Skeletal muscle tissue (tissue), 4 donors: ENCODE data around the gene BRIP1. TPM values are rescaled to one million over a fixed set of nuclear protein-coding genes. Genes with fewer than 3 reads are reported as not detected.

Source experiments
- H3K27ac ChIP-seq: one replicate; pipeline ENCODE4 v1.7.0; 2013; ENCODE audit warnings: mild to moderate bottlenecking, low read depth, low read length, inconsistent platforms
- H3K27me3 ChIP-seq, 3 donors: one replicate each; pipeline ENCODE4 v1.7.0; 2013; ENCODE audit warnings: low read length in 3 of 3; ENCODE audit not compliant: control insufficient read depth in 3 of 3, insufficient read depth in 3 of 3
- H3K36me3 ChIP-seq, 3 donors: one replicate each; pipeline ENCODE4 v1.7.0; 2013; ENCODE audit warnings: low read length in 3 of 3; ENCODE audit not compliant: control insufficient read depth in 3 of 3, insufficient read depth in 3 of 3
- H3K4me1 ChIP-seq, 3 donors: one replicate each; pipeline ENCODE4 v1.7.0; 2013; ENCODE audit warnings: low read length in 3 of 3, mild to moderate bottlenecking in 3 of 3; ENCODE audit not compliant: control insufficient read depth in 3 of 3, insufficient read depth in 3 of 3
- H3K4me3 ChIP-seq, 3 donors: one replicate each; pipeline ENCODE4 v1.7.0; 2013; ENCODE audit warnings: low read length in 3 of 3
- H3K9ac ChIP-seq, 3 donors: one replicate each; pipeline ENCODE4 v1.7.0; 2013; ENCODE audit warnings: low read length in 3 of 3, mild to moderate bottlenecking in 3 of 3, moderate library complexity in 2 of 3, low read depth in 1 of 3
- H3K9me3 ChIP-seq, 3 donors: one replicate each; pipeline ENCODE4 v1.7.0; 2013; ENCODE audit warnings: low read length in 3 of 3; ENCODE audit not compliant: control insufficient read depth in 3 of 3
- total RNA-seq: library from RNA; depleted of rRNA; stranded (reverse); fragments of >200 nt; gene quantifications from one replicate; pipeline ENCODE4 v1.2.3, GENCODE V29; 2014
- donor health status: Osteomylitis.

The BRIP1 gene
- total RNA-seq, 1 donor from 2014 or later: 4.2 TPM

DNA sequence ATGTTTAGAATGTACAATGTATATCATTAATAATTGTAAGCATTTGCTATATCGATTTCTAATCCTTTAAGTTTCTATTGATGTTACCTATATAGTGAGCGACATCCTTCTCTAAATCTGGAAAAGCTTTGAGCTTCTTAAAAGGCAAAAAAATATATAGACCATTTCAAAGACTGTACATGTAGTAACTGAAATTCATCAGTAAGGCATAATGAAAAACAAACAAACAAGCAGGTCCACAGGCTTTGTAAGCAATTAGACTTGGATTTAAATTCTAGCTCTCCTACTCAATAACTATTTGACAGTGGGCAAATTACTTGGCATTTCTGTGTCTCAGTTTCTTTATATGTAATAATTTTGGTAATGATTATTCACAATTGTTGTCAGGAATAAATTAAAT, 220.6 kb downstream of the BRIP1 start:
- Histone ChIP-seq H3K27ac (no peak overlapping the region), H3K36me3 (no peaks in the 10 kb centered on the region), H3K4me3 (no peak overlapping the region), H3K4me1 (no peaks in the 10 kb centered on the region), H3K9me3 (no peaks in the 10 kb centered on the region), H3K9ac (no peak overlapping the region), H3K27me3 (no peaks in the 10 kb centered on the region)

DNA sequence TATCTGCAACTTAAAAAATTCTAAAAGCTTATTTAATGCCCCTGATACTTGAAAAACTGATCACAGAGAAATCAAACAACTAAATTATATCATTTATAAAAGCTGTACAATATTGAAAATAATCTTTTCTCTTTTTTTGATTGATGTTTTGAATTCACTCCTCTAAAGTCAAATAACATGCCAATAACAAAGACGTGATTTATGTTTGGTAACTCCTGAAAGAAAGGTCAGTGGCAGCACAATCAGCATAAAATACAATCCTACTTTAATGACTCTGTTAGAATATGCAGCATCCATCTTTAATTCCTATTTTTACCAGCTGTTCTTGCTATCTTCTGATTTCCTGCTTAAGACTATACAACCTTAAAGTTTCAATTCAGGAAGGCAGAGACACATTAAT, 221.6 kb downstream of the BRIP1 start:
- no peaks in the 10 kb centered on the region for H3K9me3 ChIP-seq
- no peak overlapping the region for H3K4me3 ChIP-seq
- H3K27me3 ChIP-seq: no peaks in the 10 kb centered on the region
- no peaks in the 10 kb centered on the region for H3K36me3 ChIP-seq
- no peak overlapping the region for H3K27ac ChIP-seq
- H3K4me1 ChIP-seq: no peaks in the 10 kb centered on the region
- H3K9ac ChIP-seq: no peak overlapping the region

DNA sequence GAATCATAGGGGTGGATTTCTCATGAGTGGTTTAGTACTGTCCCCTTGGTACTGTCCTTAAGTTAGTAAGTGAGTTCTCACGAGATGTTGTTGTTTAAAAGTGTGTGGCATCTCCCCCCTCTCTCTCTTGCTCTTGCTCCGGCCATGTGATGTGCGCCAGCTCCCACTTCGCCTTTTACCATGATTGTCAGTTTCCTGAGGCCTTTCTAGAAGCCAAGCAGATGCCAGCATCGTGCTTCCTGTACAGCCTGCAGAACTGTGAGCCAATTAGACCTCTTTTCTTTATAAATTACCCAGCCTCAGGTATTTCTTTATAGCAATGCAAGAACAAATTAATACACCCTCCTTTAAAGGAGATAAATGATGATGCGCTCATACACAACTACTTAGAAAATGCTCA, 222.2 kb downstream of the BRIP1 start:
- H3K9ac ChIP-seq: no peak overlapping the region
- no peaks in the 10 kb centered on the region for H3K4me1 ChIP-seq
- H3K27ac ChIP-seq: no peak overlapping the region
- H3K4me3 ChIP-seq: no peak overlapping the region
- H3K36me3 ChIP-seq: no peaks in the 10 kb centered on the region
- H3K27me3 ChIP-seq: no peaks in the 10 kb centered on the region
- H3K9me3 ChIP-seq: no peaks in the 10 kb centered on the region

DNA sequence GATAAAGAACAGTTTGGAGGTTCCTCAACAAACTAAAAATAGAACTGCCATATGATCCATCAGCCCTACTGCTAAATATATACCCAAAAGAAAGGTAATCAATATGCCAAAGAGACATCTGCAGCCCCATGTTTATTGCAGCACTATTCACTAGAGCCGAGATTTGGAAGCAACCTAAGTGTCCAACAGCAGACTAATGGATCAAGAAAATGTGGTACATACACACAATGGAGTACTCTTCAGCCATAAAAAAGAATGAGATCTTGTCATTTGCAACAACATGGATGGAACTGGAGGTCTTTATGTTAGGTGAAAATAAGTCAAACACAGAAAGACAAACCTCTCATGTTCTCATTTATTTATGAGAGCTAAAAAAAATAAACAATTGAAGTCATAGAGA, 223.5 kb downstream of the BRIP1 start:
- Histone ChIP-seq H3K9me3 (peaks cover 0 to 6% (median 0%) of the 10 kb centered on the region in 3 donors), H3K27ac (no peak overlapping the region), H3K4me1 (no peaks in the 10 kb centered on the region), H3K4me3 (no peak overlapping the region), H3K27me3 (no peaks in the 10 kb centered on the region), H3K36me3 (no peaks in the 10 kb centered on the region), H3K9ac (no peak overlapping the region)

DNA sequence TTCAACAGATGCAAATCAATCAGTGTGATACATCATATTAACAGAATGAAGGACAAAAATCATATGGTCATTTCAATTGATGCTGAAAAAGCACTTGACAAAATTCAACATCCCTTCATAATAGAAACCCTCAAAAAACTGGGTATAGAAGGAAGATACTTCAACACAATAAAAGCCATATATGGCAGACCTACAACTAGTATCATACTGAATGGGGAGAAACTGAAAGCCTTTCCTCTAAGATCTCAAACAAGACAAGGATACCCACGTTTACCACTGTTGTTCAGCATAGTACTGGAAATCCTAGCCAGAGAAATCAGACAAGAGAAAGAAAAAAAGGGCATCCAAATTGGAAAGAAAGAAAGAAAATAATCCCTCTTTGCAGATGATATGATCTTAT, 225.2 kb downstream of the BRIP1 start:
- Histone ChIP-seq H3K27ac (no peak overlapping the region), H3K4me3 (no peak overlapping the region), H3K9me3 (peaks cover 0 to 6% (median 0%) of the 10 kb centered on the region in 3 donors), H3K36me3 (no peaks in the 10 kb centered on the region), H3K4me1 (no peaks in the 10 kb centered on the region), H3K27me3 (no peaks in the 10 kb centered on the region), H3K9ac (no peak overlapping the region)

DNA sequence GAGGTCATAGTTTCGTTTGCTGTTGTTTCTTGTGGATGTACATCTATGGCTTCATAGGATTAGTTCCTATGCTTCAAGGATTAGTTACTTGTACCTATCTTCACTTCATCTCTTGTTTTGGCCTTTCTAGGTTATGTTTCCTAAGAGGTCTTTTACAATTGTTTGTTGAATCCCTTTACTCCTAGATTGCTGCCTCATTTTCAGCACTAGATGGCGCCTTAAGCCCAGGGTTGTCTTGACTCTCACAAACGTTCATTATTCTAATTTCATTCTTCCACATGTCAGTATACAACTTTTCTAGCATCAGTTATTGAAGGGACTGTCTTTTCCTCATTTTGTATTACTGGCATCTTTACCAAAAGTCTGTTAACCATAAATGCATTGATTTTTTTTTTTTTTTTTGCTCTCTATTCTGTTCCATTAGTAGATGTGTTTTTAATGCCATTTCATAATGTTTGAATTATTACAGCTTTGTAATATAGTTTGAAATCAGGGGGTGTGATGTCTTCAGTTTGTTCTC, 227.4 kb downstream of the BRIP1 start:
- H3K27ac ChIP-seq: no peak overlapping the region
- no peaks in the 10 kb centered on the region for H3K4me1 ChIP-seq
- H3K27me3 ChIP-seq: no peaks in the 10 kb centered on the region
- no peaks in the 10 kb centered on the region for H3K36me3 ChIP-seq
- no peak overlapping the region for H3K4me3 ChIP-seq
- H3K9ac ChIP-seq: no peak overlapping the region
- H3K9me3 ChIP-seq: peaks cover 0 to 6% (median 0%) of the 10 kb centered on the region in 3 donors

DNA sequence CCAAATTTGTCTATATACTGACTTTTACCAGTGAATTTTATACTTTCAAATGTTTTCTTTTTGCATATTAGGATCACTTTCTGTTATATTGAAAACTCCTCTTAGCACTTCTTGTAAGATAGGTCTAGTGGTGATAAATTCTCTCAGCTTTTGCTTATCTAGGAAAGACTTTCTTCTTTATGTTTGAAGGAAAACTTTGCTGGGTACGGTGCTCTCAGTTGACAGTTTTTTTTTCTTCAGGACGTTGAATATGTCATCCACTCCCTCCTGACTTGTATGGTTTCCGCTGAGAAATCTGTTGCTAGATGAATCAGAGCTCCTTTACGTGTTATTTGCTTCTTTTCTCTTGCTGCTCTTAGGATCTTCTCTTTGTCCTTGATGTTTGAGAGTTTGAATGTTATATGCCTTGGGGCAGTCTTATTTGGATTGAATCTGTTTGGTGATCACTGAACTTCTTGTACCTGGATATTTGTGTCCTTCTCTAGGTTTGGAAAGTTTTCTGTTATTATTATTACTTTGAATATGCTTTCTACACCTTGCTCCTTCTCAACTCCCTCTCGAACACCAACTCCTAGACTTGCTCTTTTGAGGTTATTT, 228.3 kb downstream of the BRIP1 start:
- Histone ChIP-seq H3K27me3 (no peaks in the 10 kb centered on the region), H3K4me1 (no peaks in the 10 kb centered on the region), H3K4me3 (no peak overlapping the region), H3K27ac (no peak overlapping the region), H3K36me3 (no peaks in the 10 kb centered on the region), H3K9me3 (peaks cover 0 to 6% (median 0%) of the 10 kb centered on the region in 3 donors), H3K9ac (no peak overlapping the region)

DNA sequence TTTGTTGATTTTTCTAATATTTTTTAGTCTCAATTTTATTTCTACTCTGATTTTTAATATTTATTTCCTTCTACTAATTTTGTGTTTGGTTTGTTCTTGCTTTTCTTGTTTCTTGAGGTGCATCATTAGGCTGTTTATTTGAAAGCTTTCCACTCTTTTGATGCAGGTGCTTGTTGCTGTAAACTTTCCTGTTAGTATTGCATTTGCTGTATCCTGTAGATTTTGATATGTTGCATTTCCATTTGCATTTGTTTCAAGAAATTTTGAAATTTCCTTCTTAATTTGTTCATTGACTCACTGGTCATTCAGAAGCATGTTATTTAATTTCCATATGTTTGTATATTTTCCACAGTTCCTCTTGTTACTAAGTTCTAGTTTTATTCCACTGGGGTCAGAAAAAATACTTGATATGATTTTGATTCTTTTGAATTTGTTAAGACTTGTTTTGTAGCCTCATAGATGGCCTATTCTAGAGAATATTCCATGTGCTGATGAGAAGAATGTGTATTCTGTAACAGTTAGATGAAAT, 229.3 kb downstream of the BRIP1 start:
- Histone ChIP-seq H3K27me3 (no peaks in the 10 kb centered on the region), H3K9me3 (peaks cover 0 to 6% (median 0%) of the 10 kb centered on the region in 3 donors), H3K36me3 (no peaks in the 10 kb centered on the region)

DNA sequence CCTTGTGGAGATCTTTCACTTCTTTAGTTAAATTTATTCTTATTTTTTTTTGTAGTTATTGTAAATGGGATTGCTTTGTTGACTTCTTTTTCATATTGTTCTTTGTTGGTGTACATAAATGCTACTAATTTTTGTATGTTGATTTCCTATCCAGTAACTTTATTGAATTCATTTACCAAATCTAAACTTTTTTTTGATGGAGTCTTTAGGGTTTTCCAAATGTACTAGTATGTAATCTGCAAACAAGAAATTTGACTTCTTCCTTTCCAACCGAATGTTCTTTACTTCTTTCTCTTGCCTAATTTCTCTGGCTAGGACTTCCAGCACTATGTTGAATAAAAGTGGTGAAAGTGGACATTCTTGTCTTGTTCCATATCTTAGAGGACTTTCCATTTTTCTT, 230.5 kb downstream of the BRIP1 start:
- H3K4me3 ChIP-seq: no peak overlapping the region
- peaks cover 0 to 6% (median 0%) of the 10 kb centered on the region in 3 donors for H3K9me3 ChIP-seq
- H3K9ac ChIP-seq: no peak overlapping the region
- H3K4me1 ChIP-seq: no peaks in the 10 kb centered on the region
- no peaks in the 10 kb centered on the region for H3K36me3 ChIP-seq
- no peaks in the 10 kb centered on the region for H3K27me3 ChIP-seq
- H3K27ac ChIP-seq: no peak overlapping the region

More for the DNA sequence above, 229.3 kb downstream of the BRIP1 start:
- Histone ChIP-seq H3K27ac (no peak overlapping the region), H3K4me3 (no peak overlapping the region), H3K9ac (no peak overlapping the region), H3K4me1 (no peaks in the 10 kb centered on the region)

DNA sequence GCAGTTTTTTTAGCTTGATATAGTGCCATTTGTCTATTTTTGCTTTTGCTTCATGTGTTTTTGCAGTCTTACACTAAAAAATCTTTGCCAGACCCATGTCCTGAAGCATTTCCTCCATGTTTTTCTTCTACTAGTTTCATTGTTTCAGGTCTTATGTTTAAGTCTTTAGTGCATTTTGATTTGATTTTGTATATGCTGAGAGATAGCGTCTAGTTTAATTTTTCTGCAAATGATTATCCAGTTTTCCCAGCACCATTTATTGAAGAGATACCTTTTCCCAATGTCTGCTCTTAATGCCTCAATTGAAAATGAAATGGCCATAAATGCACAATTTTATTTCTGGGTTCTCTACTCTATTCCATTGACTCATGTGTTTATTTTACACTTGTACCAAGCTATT, 231.5 kb downstream of the BRIP1 start:
- no peak overlapping the region for H3K27ac ChIP-seq
- H3K9ac ChIP-seq: no peak overlapping the region
- peaks cover 0 to 6% (median 0%) of the 10 kb centered on the region in 3 donors for H3K9me3 ChIP-seq
- H3K4me3 ChIP-seq: no peak overlapping the region
- H3K36me3 ChIP-seq: no peaks in the 10 kb centered on the region
- H3K4me1 ChIP-seq: no peaks in the 10 kb centered on the region
- no peaks in the 10 kb centered on the region for H3K27me3 ChIP-seq
